CD4-positive, alpha-beta memory T cell (primary cell): ENCODE measurements around the gene FRMD4A. TPM values are rescaled to one million over a fixed set of nuclear protein-coding genes. Genes with fewer than 3 reads are reported as not detected.

ENCODE experiments used
- CTCF ChIA-PET: fragments of 350-600 bp; sonication (Branson Sonifier 250); formaldehyde crosslinking; loops from one replicate; lab custom pipeline; 2021; ENCODE audit warnings: inconsistent platforms; ENCODE audit not compliant: partially characterized antibody; lab: Charles Lee
- POLR2A ChIA-PET: fragments of 350-600 bp; sonication (Branson Sonifier 250); formaldehyde crosslinking; loops from one replicate; lab custom pipeline; 2021; ENCODE audit not compliant: partially characterized antibody; lab: Charles Lee
- DNase-seq, 5 donors: peaks; one replicate each; pipeline versions ENCODE4 v3.0.0 to v3.0.0-alpha.2; 2020 to 2022; ENCODE audit warnings: mixed read lengths in 1 of 5
- H3K27ac ChIP-seq: one replicate; pipeline ENCODE4 v1.7.0; 2013; ENCODE audit warnings: low read depth, low read length
- H3K27me3 ChIP-seq: 2 replicates; pipeline ENCODE4 v1.7.0; 2013; ENCODE audit warnings: mild to moderate bottlenecking, low read length, moderate library complexity; ENCODE audit not compliant: insufficient read depth
- H3K36me3 ChIP-seq: 2 replicates; pipeline ENCODE4 v1.7.0; 2013; ENCODE audit warnings: mild to moderate bottlenecking, low read length, moderate library complexity; ENCODE audit not compliant: insufficient read depth
- H3K4me1 ChIP-seq: 2 replicates; pipeline ENCODE4 v1.7.0; 2013; ENCODE audit warnings: mild to moderate bottlenecking, low read length, moderate library complexity; ENCODE audit not compliant: insufficient read depth
- H3K4me3 ChIP-seq, 2 donors: one replicate each; pipeline ENCODE4 v1.7.0; 2013; ENCODE audit warnings: low read length in 2 of 2, mild to moderate bottlenecking in 1 of 2
- H3K9me3 ChIP-seq, 2 donors: one replicate each; pipeline ENCODE4 v1.7.0; 2013; ENCODE audit warnings: low read length in 2 of 2, control low read depth in 1 of 2; ENCODE audit not compliant: control insufficient read depth in 1 of 2
- H3K27ac Mint-ChIP-seq, 7 donors: one replicate each; pipeline ENCODE4 v1.8.0; 2020 to 2021; ENCODE audit warnings: mixed read lengths in 7 of 7, mild to moderate bottlenecking in 6 of 7, inconsistent platforms in 3 of 7, moderate library complexity in 3 of 7
- H3K27me3 Mint-ChIP-seq, 2 donors: one replicate each; pipeline ENCODE4 v1.8.0; 2020 to 2021; ENCODE audit warnings: mixed read lengths in 2 of 2
- H3K36me3 Mint-ChIP-seq, 2 donors: one replicate each; pipeline ENCODE4 v1.8.0; 2020 to 2021; ENCODE audit warnings: mixed read lengths in 2 of 2, inconsistent platforms in 1 of 2, mild to moderate bottlenecking in 1 of 2
- H3K4me1 Mint-ChIP-seq, 4 donors: one replicate each; pipeline ENCODE4 v1.8.0; 2020 to 2021; ENCODE audit warnings: mixed read lengths in 4 of 4, mild to moderate bottlenecking in 1 of 4
- H3K4me3 Mint-ChIP-seq, 8 donors: one replicate each; pipeline ENCODE4 v1.8.0; 2020 to 2021; ENCODE audit warnings: mixed read lengths in 8 of 8, mild to moderate bottlenecking in 7 of 8, moderate library complexity in 6 of 8, inconsistent platforms in 3 of 8
- H3K9me3 Mint-ChIP-seq, 8 donors: one replicate each; pipeline ENCODE4 v1.8.0; 2020 to 2021; ENCODE audit warnings: mixed read lengths in 8 of 8, mild to moderate bottlenecking in 5 of 8, inconsistent platforms in 3 of 8, moderate library complexity in 1 of 8
- intact Hi-C: fragments of 100-400 bp; cut with micrococcal nuclease; formaldehyde crosslinking; loops from one replicate; pipeline ENCODE4 v1.15.1; 2023
- polyA plus RNA-seq, 2 donors: library from polyadenylated mRNA; unstranded; fragments of 300-500 nt; fragmentation: Illumina TruSeq; gene quantifications; one replicate each; pipeline ENCODE4 v1.2.3, GENCODE V29; 2021
- total RNA-seq, 2 experiments: library from RNA; stranded (reverse); gene quantifications; one replicate each; pipeline ENCODE4 v1.2.3, GENCODE V29; 2021

Gene FRMD4A
- total and polyA plus RNA-seq, 4 experiments from 2014 or later, result 0.89 to 2.4 (median 1.9) TPM; not detected in 1

- intact Hi-C loops, result no loop called here
- H3K9me3 Mint-ChIP-seq, result peaks cover 0 to 1% (median 0%) of the 10 kb centered on the region in 8 donors
- H3K27me3 ChIP-seq, result peaks cover 17% of the 10 kb centered on the region
These were observed 158.3 kb downstream of the FRMD4A start for GRCh38 chr10:14172336-14172950.

GRCh38 chr10:14171336-14171735, 159.4 kb downstream of the FRMD4A start:
- intact Hi-C loops, result no loop called here
- CTCF ChIA-PET, result no interaction called here
- POLR2A ChIA-PET, result no interaction called here
- no peak for DNase-seq
- H3K36me3 Mint-ChIP-seq, result no peaks in the 10 kb centered on the region
- no peaks in the 10 kb centered on the region for H3K9me3 Mint-ChIP-seq
- no peak overlapping the region for H3K4me3 ChIP-seq
- H3K36me3 ChIP-seq, result no peaks in the 10 kb centered on the region
- peaks cover 10 to 18% (median 16%) of the 10 kb centered on the region in 4 donors for H3K4me1 Mint-ChIP-seq
- peaks cover 16% of the 10 kb centered on the region for H3K27me3 ChIP-seq
- H3K27ac Mint-ChIP-seq, result no peak overlapping the region
- no peak overlapping the region for H3K4me3 Mint-ChIP-seq
- no peak overlapping the region for H3K27ac ChIP-seq
- H3K27me3 Mint-ChIP-seq, result peaks cover 48 to 77% of the 10 kb centered on the region in 2 donors
- peaks cover 12% of the 10 kb centered on the region for H3K4me1 ChIP-seq
- no peaks in the 10 kb centered on the region for H3K9me3 ChIP-seq

More at GRCh38 chr10:14172336-14172950, 158.3 kb downstream of the FRMD4A start:
- H3K9me3 ChIP-seq, result no peaks in the 10 kb centered on the region
- H3K27me3 Mint-ChIP-seq, result peaks cover 48 to 78% of the 10 kb centered on the region in 2 donors
- CTCF ChIA-PET, result interaction anchor here (2.4 kb wide), 1 partner anchor 24 kb away, joined by 9 read pairs; no protein-coding TSS in a partner anchor
- POLR2A ChIA-PET, result interaction anchor here (2.4 kb wide), 1 partner anchor 13 kb away, joined by 14 read pairs; no protein-coding TSS in a partner anchor
- H3K4me3 Mint-ChIP-seq, result peak overlapping the region in 2 of 8 donors; percentile 14 to 95
- no peak overlapping the region for H3K4me3 ChIP-seq
- H3K36me3 Mint-ChIP-seq, result no peaks in the 10 kb centered on the region
- H3K36me3 ChIP-seq, result no peaks in the 10 kb centered on the region
- H3K27ac ChIP-seq, result no peak overlapping the region
- DNase-seq, result no peak
- H3K27ac Mint-ChIP-seq, result no peak overlapping the region
- peaks cover 10 to 18% (median 16%) of the 10 kb centered on the region in 4 donors for H3K4me1 Mint-ChIP-seq
- H3K4me1 ChIP-seq, result peaks cover 12% of the 10 kb centered on the region

GRCh38 chr10:14163377-14164086, 167.2 kb downstream of the FRMD4A start:
- H3K36me3 Mint-ChIP-seq, result no peaks in the 10 kb centered on the region
- intact Hi-C loops, result no loop called here
- ChIA-PET CTCF (no interaction called here), POLR2A (no interaction called here)
- Histone ChIP-seq H3K36me3 (no peaks in the 10 kb centered on the region), H3K4me3 (no peak overlapping the region), H3K27me3 (no peaks in the 10 kb centered on the region), H3K4me1 (no peaks in the 10 kb centered on the region), H3K9me3 (no peaks in the 10 kb centered on the region), H3K27ac (no peak overlapping the region)
- no peaks in the 10 kb centered on the region for H3K4me1 Mint-ChIP-seq
- H3K9me3 Mint-ChIP-seq, result peaks cover 0 to 5% (median 0%) of the 10 kb centered on the region in 8 donors
- H3K27ac Mint-ChIP-seq, result no peak overlapping the region
- H3K27me3 Mint-ChIP-seq, result peaks cover 36 to 38% of the 10 kb centered on the region in 2 donors
- no peak overlapping the region for H3K4me3 Mint-ChIP-seq
- no peak for DNase-seq

GRCh38 chr10:14162629-14163344, 167.9 kb downstream of the FRMD4A start:
- intact Hi-C loops, result no loop called here
- CTCF ChIA-PET, result no interaction called here

GRCh38 chr10:14162061-14162460, 168.7 kb downstream of the FRMD4A start:
- no peaks in the 10 kb centered on the region for H3K27me3 ChIP-seq
- peaks cover 0 to 7% (median 1%) of the 10 kb centered on the region in 8 donors for H3K9me3 Mint-ChIP-seq
- no peaks in the 10 kb centered on the region for H3K36me3 Mint-ChIP-seq
- no peak for DNase-seq
- CTCF ChIA-PET, result no interaction called here
- POLR2A ChIA-PET, result no interaction called here
- no peaks in the 10 kb centered on the region for H3K4me1 Mint-ChIP-seq
- intact Hi-C loops, result no loop called here
- peaks cover 34 to 40% of the 10 kb centered on the region in 2 donors for H3K27me3 Mint-ChIP-seq
- H3K4me1 ChIP-seq, result no peaks in the 10 kb centered on the region
- H3K4me3 Mint-ChIP-seq, result no peak overlapping the region
- no peak overlapping the region for H3K27ac Mint-ChIP-seq
- H3K36me3 ChIP-seq, result no peaks in the 10 kb centered on the region
- H3K27ac ChIP-seq, result no peak overlapping the region
- H3K4me3 ChIP-seq, result no peak overlapping the region
- H3K9me3 ChIP-seq, result no peaks in the 10 kb centered on the region

More at GRCh38 chr10:14162629-14163344, 167.9 kb downstream of the FRMD4A start:
- Histone ChIP-seq H3K27ac (no peak overlapping the region), H3K4me1 (no peaks in the 10 kb centered on the region), H3K4me3 (no peak overlapping the region), H3K36me3 (no peaks in the 10 kb centered on the region), H3K9me3 (no peaks in the 10 kb centered on the region), H3K27me3 (no peaks in the 10 kb centered on the region)
- POLR2A ChIA-PET, result no interaction called here
- Mint-ChIP-seq H3K4me1 (no peaks in the 10 kb centered on the region), H3K4me3 (no peak overlapping the region), H3K27me3 (peaks cover 31 to 39% of the 10 kb centered on the region in 2 donors), H3K36me3 (no peaks in the 10 kb centered on the region), H3K27ac (no peak overlapping the region), H3K9me3 (peaks cover 0 to 7% (median 0%) of the 10 kb centered on the region in 8 donors)
- DNase-seq, result no peak

GRCh38 chr10:14160299-14160698, 170.4 kb downstream of the FRMD4A start:
- Mint-ChIP-seq H3K4me1 (no peaks in the 10 kb centered on the region), H3K27ac (no peak overlapping the region), H3K9me3 (peaks cover 5 to 13% (median 9%) of the 10 kb centered on the region in 8 donors), H3K4me3 (no peak overlapping the region), H3K27me3 (peaks cover 30 to 35% of the 10 kb centered on the region in 2 donors), H3K36me3 (no peaks in the 10 kb centered on the region)
- no peaks in the 10 kb centered on the region for H3K9me3 ChIP-seq
- no peak overlapping the region for H3K27ac ChIP-seq
- POLR2A ChIA-PET, result no interaction called here
- H3K4me3 ChIP-seq, result no peak overlapping the region
- CTCF ChIA-PET, result no interaction called here
- H3K4me1 ChIP-seq, result no peaks in the 10 kb centered on the region
- H3K36me3 ChIP-seq, result no peaks in the 10 kb centered on the region
- H3K27me3 ChIP-seq, result no peaks in the 10 kb centered on the region
- no peak for DNase-seq
- intact Hi-C loops, result no loop called here

GRCh38 chr10:14158575-14158974, 172.1 kb downstream of the FRMD4A start:
- no peaks in the 10 kb centered on the region for H3K36me3 Mint-ChIP-seq
- Histone ChIP-seq H3K27me3 (no peaks in the 10 kb centered on the region), H3K4me1 (no peaks in the 10 kb centered on the region), H3K27ac (no peak overlapping the region), H3K9me3 (no peaks in the 10 kb centered on the region), H3K4me3 (no peak overlapping the region), H3K36me3 (no peaks in the 10 kb centered on the region)
- no peak overlapping the region for H3K4me3 Mint-ChIP-seq
- H3K4me1 Mint-ChIP-seq, result no peaks in the 10 kb centered on the region
- peaks cover 28 to 35% of the 10 kb centered on the region in 2 donors for H3K27me3 Mint-ChIP-seq
- ChIA-PET POLR2A (no interaction called here), CTCF (no interaction called here)
- intact Hi-C loops, result no loop called here
- H3K27ac Mint-ChIP-seq, result no peak overlapping the region
- peaks cover 3 to 14% (median 11%) of the 10 kb centered on the region in 8 donors for H3K9me3 Mint-ChIP-seq
- DNase-seq, result no peak
